ENCODE results near the gene RBP2.

Gene RBP2

GRCh38 chr3:139480585-139480984 lies 4.3 kb upstream of the RBP2 start:
- DNase-seq = no peak

GRCh38 chr3:139477710-139478640 lies 1.7 kb upstream of the RBP2 start:
- DNase-seq = no peak

- DNase-seq = no peak
These were observed 3.1 kb downstream of the RBP2 start for GRCh38 chr3:139473155-139473771.

GRCh38 chr3:139472380-139473010 lies 3.8 kb downstream of the RBP2 start:
- DNase-seq = no peak

GRCh38 chr3:139470199-139470598 lies 6.1 kb downstream of the RBP2 start:
- no peak for DNase-seq

- DNase-seq = no peak
These were observed 7.9 kb downstream of the RBP2 start for GRCh38 chr3:139468399-139468798.

- DNase-seq = no peak
These were observed 10.0 kb downstream of the RBP2 start for GRCh38 chr3:139466360-139466759.

GRCh38 chr3:139465636-139466035 lies 10.7 kb downstream of the RBP2 start:
- DNase-seq = no peak

- no peak for DNase-seq
These were observed 12.8 kb downstream of the RBP2 start for GRCh38 chr3:139463466-139463865.

GRCh38 chr3:139460529-139460928 lies 15.8 kb downstream of the RBP2 start:
- no peak for DNase-seq

- no peak for DNase-seq
These were observed 16.2 kb downstream of the RBP2 start for GRCh38 chr3:139460076-139460475.

GRCh38 chr3:139458348-139458747 lies 18.0 kb downstream of the RBP2 start:
- DNase-seq = no peak

- DNase-seq = no peak
These were observed 19.2 kb downstream of the RBP2 start for GRCh38 chr3:139457066-139457465.

GRCh38 chr3:139456386-139456785 lies 19.9 kb downstream of the RBP2 start:
- no peak for DNase-seq

- DNase-seq = peak; percentile 11
These were observed 20.5 kb downstream of the RBP2 start for GRCh38 chr3:139455855-139456254.

- DNase-seq = no peak
These were observed 21.1 kb downstream of the RBP2 start for GRCh38 chr3:139455206-139455605.

GRCh38 chr3:139454346-139454745 lies 22.0 kb downstream of the RBP2 start:
- DNase-seq = no peak

- DNase-seq = no peak
These were observed 26.2 kb downstream of the RBP2 start for GRCh38 chr3:139450159-139450558.

GRCh38 chr3:139449566-139449965 lies 26.8 kb downstream of the RBP2 start:
- DNase-seq = no peak

GRCh38 chr3:139448104-139448503 lies 28.2 kb downstream of the RBP2 start:
- no peak for DNase-seq

- DNase-seq = no peak
These were observed 28.8 kb downstream of the RBP2 start for GRCh38 chr3:139447486-139447885.

- DNase-seq = no peak
These were observed 31.9 kb downstream of the RBP2 start for GRCh38 chr3:139444446-139444845.

GRCh38 chr3:139443186-139443585 lies 33.1 kb downstream of the RBP2 start:
- no peak for DNase-seq

- DNase-seq = no peak
These were observed 34.7 kb downstream of the RBP2 start for GRCh38 chr3:139441656-139442055.
